GM19099 (cell line): Measurements from ENCODE around the gene NIT2.

Experiments
- POLR2A ChIP-seq: IDR thresholded peaks from 3 replicates; pipeline ENCODE4 v1.6.1; 2011; ENCODE audit warnings: low read depth; ENCODE audit not compliant: insufficient read length; ENCODE audit errors: extremely low read depth

Gene NIT2, protein sequence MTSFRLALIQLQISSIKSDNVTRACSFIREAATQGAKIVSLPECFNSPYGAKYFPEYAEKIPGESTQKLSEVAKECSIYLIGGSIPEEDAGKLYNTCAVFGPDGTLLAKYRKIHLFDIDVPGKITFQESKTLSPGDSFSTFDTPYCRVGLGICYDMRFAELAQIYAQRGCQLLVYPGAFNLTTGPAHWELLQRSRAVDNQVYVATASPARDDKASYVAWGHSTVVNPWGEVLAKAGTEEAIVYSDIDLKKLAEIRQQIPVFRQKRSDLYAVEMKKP

GRCh38 chr3:100334488-100335351, at the start of gene NIT2:
Gene NIT2, plus strand, starts transcription at chr3:100334757. Its CDS starts 35 bp downstream, at chr3:100334792.
- peak; percentile 90 for TF ChIP-seq POLR2A

- no peak for TF ChIP-seq POLR2A
Observed at GRCh38 chr3:100288288-100288894, 46.2 kb upstream of the NIT2 start.

GRCh38 chr3:100289339-100289738, 45.2 kb upstream of the NIT2 start:
- no peak for TF ChIP-seq POLR2A

- TF ChIP-seq POLR2A = no peak
Observed at GRCh38 chr3:100295089-100295488, 39.5 kb upstream of the NIT2 start.

DNA sequence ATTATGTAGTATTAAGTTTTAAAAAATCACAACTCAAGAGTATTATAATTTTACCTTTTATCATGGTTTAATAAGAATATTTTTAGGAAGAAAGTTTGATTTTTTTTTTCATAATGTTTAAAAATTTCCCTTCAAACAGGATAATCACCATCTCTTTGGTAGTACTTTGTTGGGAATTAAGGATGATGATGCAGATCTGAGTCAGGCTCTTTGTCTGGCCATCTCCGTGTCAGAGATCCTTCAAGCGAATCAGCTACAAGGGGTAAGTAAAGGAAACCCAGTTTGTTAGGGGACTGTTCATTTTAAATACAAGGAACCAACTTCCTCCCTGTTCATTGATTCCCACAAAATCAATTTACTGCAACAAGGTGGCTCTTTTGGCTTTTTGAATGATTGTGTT, 36.8 kb upstream of the NIT2 start:
- no peak for TF ChIP-seq POLR2A

- TF ChIP-seq POLR2A = no peak
Observed at GRCh38 chr3:100299016-100299415, 35.5 kb upstream of the NIT2 start.

DNA sequence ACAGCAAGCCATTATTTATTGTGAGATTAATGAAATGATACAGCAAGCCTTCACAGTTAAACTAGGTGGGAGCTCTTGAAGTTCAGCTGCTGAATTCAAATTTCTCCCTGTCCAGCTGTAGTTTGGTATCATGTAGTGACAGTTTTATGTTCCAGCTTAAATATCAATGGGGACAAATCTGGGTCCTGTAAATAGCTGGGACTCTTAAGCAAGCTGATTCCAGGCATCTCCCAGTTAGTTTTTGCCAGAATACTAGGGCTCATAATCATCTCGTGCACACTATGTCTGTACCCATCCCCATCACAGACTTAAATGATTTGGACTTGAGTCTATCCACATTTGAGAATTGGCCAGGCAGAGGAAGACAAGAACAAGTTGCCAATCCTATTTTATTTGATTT, 27.9 kb upstream of the NIT2 start:
- no peak for TF ChIP-seq POLR2A

- TF ChIP-seq POLR2A = no peak
Observed at GRCh38 chr3:100310355-100310965, 24.1 kb upstream of the NIT2 start.

DNA sequence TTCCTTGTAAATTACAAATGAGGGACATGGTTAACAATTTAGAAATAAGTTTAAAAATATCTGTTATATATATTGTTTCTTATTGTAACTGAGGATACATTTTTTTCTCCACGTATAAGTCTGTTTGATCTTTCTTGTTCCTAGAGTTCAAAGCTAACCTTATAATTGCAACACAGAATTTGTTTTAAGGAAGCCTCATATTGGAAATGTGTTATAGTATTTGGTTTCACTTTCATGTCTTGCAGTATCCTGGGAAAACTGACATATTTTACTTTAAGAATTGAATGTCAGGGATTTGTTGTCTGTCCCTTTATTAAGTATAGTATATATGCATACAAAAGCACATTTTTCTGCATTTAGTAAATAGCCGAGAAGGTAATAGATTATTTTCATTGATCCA, 23.5 kb upstream of the NIT2 start:
- no peak for TF ChIP-seq POLR2A

GRCh38 chr3:100316641-100317069, 17.9 kb upstream of the NIT2 start:
- no peak for TF ChIP-seq POLR2A

DNA sequence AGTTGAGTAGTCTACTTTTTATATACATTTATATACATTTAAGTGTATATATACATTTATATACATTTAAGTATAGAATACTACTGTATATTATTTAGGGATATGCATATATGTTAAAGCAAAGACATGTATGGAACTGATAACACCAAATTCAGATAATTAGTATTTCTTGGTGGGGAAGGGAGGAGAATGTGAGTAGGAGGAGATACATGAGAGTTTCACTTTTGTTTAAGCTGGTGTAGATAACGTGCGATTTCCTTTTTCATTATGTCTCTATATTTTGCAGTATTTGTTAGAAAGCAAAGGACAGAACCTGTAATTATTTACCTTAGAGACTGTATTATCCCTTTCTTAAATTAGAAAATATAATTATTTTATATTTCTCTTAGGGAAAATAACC, 16.6 kb upstream of the NIT2 start:
- TF ChIP-seq POLR2A = no peak

GRCh38 chr3:100319951-100320350, 14.6 kb upstream of the NIT2 start:
- no peak for TF ChIP-seq POLR2A

- TF ChIP-seq POLR2A = no peak
Observed at GRCh38 chr3:100324044-100324443, 10.5 kb upstream of the NIT2 start.

DNA sequence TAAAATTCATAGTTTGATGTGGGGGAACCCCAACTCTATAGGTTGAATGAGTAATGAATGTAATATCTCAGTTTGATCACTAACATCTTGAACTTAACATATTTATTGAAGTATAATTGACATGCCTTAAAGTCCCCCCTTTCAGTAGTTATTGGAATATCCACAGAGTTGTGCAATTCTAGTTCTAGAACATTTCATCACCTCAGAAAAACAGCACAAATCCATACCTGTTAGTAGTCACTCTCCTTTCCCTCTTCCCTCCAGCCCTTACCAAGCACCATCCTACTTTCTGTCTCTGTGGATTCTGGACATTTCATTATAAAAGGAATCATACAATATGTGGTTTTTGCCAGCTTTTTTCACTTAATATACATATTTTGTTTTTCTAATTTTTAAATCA, 8.7 kb upstream of the NIT2 start:
- no peak for TF ChIP-seq POLR2A

GRCh38 chr3:100329800-100330489, 4.6 kb upstream of the NIT2 start:
- TF ChIP-seq POLR2A = no peak
